Sigmoid colon (tissue), 7 donors: ENCODE results near the gene ATXN2L. TPM values are rescaled to one million over a fixed set of nuclear protein-coding genes. Genes with fewer than 3 reads are reported as not detected.

ENCODE experiments used
- polyA plus RNA-seq, 3 donors: library from polyadenylated mRNA; stranded (reverse); fragments of 200-250 nt; gene quantifications; one replicate each; pipeline ENCODE4 v1.2.3, GENCODE V29; 2013
- small RNA-seq, 3 donors: library from RNA; depleted of rRNA; stranded (forward); fragments of <200 nt; gene quantifications; one replicate each; pipeline ENCODE3, GENCODE V24; 2016
- total RNA-seq, 4 donors: library from RNA; depleted of rRNA; stranded (reverse); fragments of >200 nt; gene quantifications; one replicate each; pipeline ENCODE4 v1.1.0, GENCODE V29; 2016
- donor health status: healthy with polysubstance abuse.
- donor health status: Bipolar disorder and iron deficiency.
- donor health status: healthy.

ATXN2L gene
- total and polyA plus RNA-seq, 7 donors: 25.9 to 89.9 (median 51.7) TPM

Small RNAs within 50 kb of the gene (small RNA-seq; reads per million reads assigned to genes)
- 0 reads per million in 3 donors for gene RF00416

Other genes with a start within 250 kb of the ATXN2L start
- gene SULT1A2, start 225.9 kb upstream of the ATXN2L start, total RNA-seq: 1 to 10 TPM in 1 of 4 donors, under 1 TPM in 1, not detected in 2; 0.71 to 1.9 TPM
- 100 to 1,000 TPM in 1 of 3 donors, 10 to 100 TPM in 2; 20.4 to 101 (median 25.1) TPM for gene SULT1A2, start 225.9 kb upstream of the ATXN2L start, polyA plus RNA-seq
- gene SULT1A1, start 213.0 kb upstream of the ATXN2L start, total RNA-seq: 10 to 100 TPM; 10.2 to 27.7 (median 15.0) TPM
- 100 to 1,000 TPM in 2 of 3 donors, 10 to 100 TPM in 1; 89.4 to 283 (median 276) TPM for gene SULT1A1, start 213.0 kb upstream of the ATXN2L start, polyA plus RNA-seq
- 1 to 10 TPM in 1 of 4 donors, under 1 TPM in 2, not detected in 1; 0.27 to 1.8 (median 0.55) TPM for gene NPIPB8, start 184.9 kb upstream of the ATXN2L start, total RNA-seq
- gene NPIPB8, start 184.9 kb upstream of the ATXN2L start, polyA plus RNA-seq: under 1 TPM in 1 of 3 donors, not detected in 2; 0.12 TPM
- 100 to 1,000 TPM in 3 of 4 donors, 10 to 100 TPM in 1; 67.4 to 249 (median 134) TPM for gene EIF3C, start 111.5 kb upstream of the ATXN2L start, total RNA-seq
- 100 to 1,000 TPM; 220 to 455 (median 265) TPM for gene EIF3C, start 111.5 kb upstream of the ATXN2L start, polyA plus RNA-seq
- 1 to 10 TPM in 2 of 4 donors, under 1 TPM in 1, not detected in 1; 0.49 to 7.5 (median 1.8) TPM for gene NPIPB9, start 71.2 kb upstream of the ATXN2L start, total RNA-seq
- under 1 TPM in 1 of 3 donors, not detected in 2; 0.87 TPM for gene NPIPB9, start 71.2 kb upstream of the ATXN2L start, polyA plus RNA-seq
- 100 to 1,000 TPM in 1 of 4 donors, 10 to 100 TPM in 3; 75.3 to 115 (median 89.8) TPM for gene TUFM, start 23.3 kb downstream of the ATXN2L start, total RNA-seq
- gene TUFM, start 23.3 kb downstream of the ATXN2L start, polyA plus RNA-seq: 100 to 1,000 TPM; 102 to 289 (median 151) TPM
- gene SH2B1, start 40.8 kb downstream of the ATXN2L start, total RNA-seq: 10 to 100 TPM; 23.5 to 50.4 (median 24.7) TPM
- 10 to 100 TPM; 29.1 to 51.4 (median 36.0) TPM for gene SH2B1, start 40.8 kb downstream of the ATXN2L start, polyA plus RNA-seq
- gene ATP2A1, start 55.5 kb downstream of the ATXN2L start, total RNA-seq: under 1 TPM in 2 of 4 donors, not detected in 2; 0.36 to 0.49 TPM
- gene ATP2A1, start 55.5 kb downstream of the ATXN2L start, polyA plus RNA-seq: 1 to 10 TPM in 2 of 3 donors, not detected in 1; 1.2 to 1.6 TPM
- gene RABEP2, start 102.2 kb downstream of the ATXN2L start, total RNA-seq: 10 to 100 TPM in 3 of 4 donors, 1 to 10 TPM in 1; 9.9 to 43.2 (median 15.0) TPM
- gene RABEP2, start 102.2 kb downstream of the ATXN2L start, polyA plus RNA-seq: 10 to 100 TPM; 30.0 to 48.7 (median 35.4) TPM
- gene CD19, start 109.0 kb downstream of the ATXN2L start, total RNA-seq: not detected
- 10 to 100 TPM in 1 of 3 donors, 1 to 10 TPM in 1, not detected in 1; 1.4 to 45.9 TPM for gene CD19, start 109.0 kb downstream of the ATXN2L start, polyA plus RNA-seq
- 10 to 100 TPM; 17.4 to 32.4 (median 22.3) TPM for gene NFATC2IP, start 127.9 kb downstream of the ATXN2L start, total RNA-seq
- gene NFATC2IP, start 127.9 kb downstream of the ATXN2L start, polyA plus RNA-seq: 10 to 100 TPM; 12.6 to 42.5 (median 16.2) TPM
- 10 to 100 TPM; 14.3 to 30.5 (median 14.7) TPM for gene SPNS1, start 151.8 kb downstream of the ATXN2L start, total RNA-seq
- 10 to 100 TPM in 2 of 3 donors, 1 to 10 TPM in 1; 6.6 to 40.2 (median 14.1) TPM for gene SPNS1, start 151.8 kb downstream of the ATXN2L start, polyA plus RNA-seq
- 10 to 100 TPM in 2 of 4 donors, 1 to 10 TPM in 2; 6.6 to 19.1 (median 9.3) TPM for gene LAT, start 162.1 kb downstream of the ATXN2L start, total RNA-seq
- 10 to 100 TPM in 1 of 3 donors, 1 to 10 TPM in 2; 1.4 to 26.2 (median 2.4) TPM for gene LAT, start 162.1 kb downstream of the ATXN2L start, polyA plus RNA-seq